H1 (cell line): ENCODE measurements around the gene CHST3. TPM values are rescaled to one million over a fixed set of nuclear protein-coding genes. Genes with fewer than 3 reads are reported as not detected.

Experiments used
- CTCF ChIA-PET: fragments of 300-600 bp; sonication (Branson Sonifier 250); formaldehyde crosslinking; loops from one replicate; lab custom pipeline; 2021; ENCODE audit not compliant: partially characterized antibody; lab: Charles Lee
- POLR2A ChIA-PET: fragments of 300-600 bp; sonication (Branson Sonifier 250); formaldehyde crosslinking; loops from one replicate; lab custom pipeline; 2021; ENCODE audit warnings: inconsistent platforms; ENCODE audit not compliant: partially characterized antibody; lab: Charles Lee
- DNase-seq, 2 experiments: peaks; one replicate each; pipeline versions ENCODE4 v3.0.0 to v3.0.0-alpha.2; 2010 to 2022; ENCODE audit warnings: low spot score in 2 of 2, low read depth in 1 of 2, mixed read lengths in 1 of 2
- FAIRE-seq: peaks from 2 replicates; lab custom pipeline; 2011; peaks lifted over from hg19 to GRCh38; lab: Jason Lieb, UNC
- H2AFZ ChIP-seq: 2 replicates; pipeline ENCODE4 v1.8.1; 2012; ENCODE audit warnings: low read length, inconsistent platforms
- H2AK5ac ChIP-seq: 2 replicates; pipeline ENCODE4 v1.6.1; 2013; ENCODE audit warnings: low read depth, low read length
- H2BK120ac ChIP-seq: replicated peaks from 2 replicates; pipeline ENCODE3; 2013; ENCODE audit warnings: low read depth, low read length, inconsistent platforms
- H2BK12ac ChIP-seq: 2 replicates; pipeline ENCODE4 v1.6.1; 2013; ENCODE audit warnings: low read depth, low read length
- H2BK15ac ChIP-seq: 2 replicates; pipeline ENCODE4 v1.6.1; 2013; ENCODE audit warnings: low read length
- H2BK20ac ChIP-seq: 2 replicates; pipeline ENCODE4 v1.6.1; 2013; ENCODE audit warnings: low read length
- H2BK5ac ChIP-seq: 2 replicates; pipeline ENCODE4 v1.6.1; 2013; ENCODE audit warnings: low read depth, low read length
- H3K14ac ChIP-seq: 2 replicates; pipeline ENCODE4 v1.6.1; 2013; ENCODE audit warnings: inconsistent platforms; ENCODE audit not compliant: insufficient read length
- H3K18ac ChIP-seq: 2 replicates; pipeline ENCODE4 v1.6.1; 2013; ENCODE audit warnings: low read length; ENCODE audit errors: extremely low read depth
- H3K23ac ChIP-seq: 2 replicates; pipeline ENCODE4 v1.6.1; 2013; ENCODE audit warnings: inconsistent platforms; ENCODE audit not compliant: insufficient read length
- H3K23me2 ChIP-seq: 2 replicates; pipeline ENCODE4 v1.6.1; 2013; ENCODE audit warnings: low read depth, low read length
- H3K27ac ChIP-seq: 2 replicates; pipeline ENCODE4 v1.6.1; 2011; ENCODE audit warnings: low read depth, low read length, inconsistent platforms
- H3K27me3 ChIP-seq, 4 experiments: replicated peaks in 1 of 4; 1 replicate in 1 of 4; 2 replicates in 3 of 4; pipeline versions ENCODE4 v1.6.1 to v1.8.1; 2011 to 2013; ENCODE audit warnings: low read length in 3 of 4, mild to moderate bottlenecking in 3 of 4, inconsistent platforms in 2 of 4, mixed read lengths in 2 of 4, moderate library complexity in 1 of 4; ENCODE audit not compliant: control insufficient read depth in 3 of 4, insufficient read depth in 3 of 4; ENCODE audit errors: extremely low read depth in 1 of 4
- H3K36me3 ChIP-seq, 4 experiments: 2 replicates each; pipeline versions ENCODE4 v1.6.1 to v1.8.1; 2011 to 2013; ENCODE audit warnings: mild to moderate bottlenecking in 4 of 4, low read length in 3 of 4, moderate library complexity in 2 of 4, control low read depth in 1 of 4, inconsistent platforms in 1 of 4; ENCODE audit not compliant: insufficient read depth in 4 of 4, control insufficient read depth in 2 of 4
- H3K4ac ChIP-seq: replicated peaks from 2 replicates; pipeline ENCODE3; 2013; ENCODE audit warnings: low read length, low read depth, mixed read lengths, inconsistent platforms; ENCODE audit not compliant: insufficient read length
- H3K4me1 ChIP-seq, 4 experiments: replicated peaks in 1 of 4; 1 replicate in 1 of 4; 2 replicates in 3 of 4; pipeline versions ENCODE4 v1.6.1 to v1.8.1; 2011 to 2013; ENCODE audit warnings: low read length in 3 of 4, inconsistent platforms in 2 of 4, mixed read lengths in 1 of 4; ENCODE audit not compliant: insufficient read depth in 4 of 4, control insufficient read depth in 3 of 4
- H3K4me2 ChIP-seq, 2 experiments: 2 replicates each; pipeline versions ENCODE4 v1.6.1 to v1.8.1; 2011 to 2013; ENCODE audit warnings: low read depth in 2 of 2, low read length in 2 of 2, control low read depth in 1 of 2, inconsistent platforms in 1 of 2, mild to moderate bottlenecking in 1 of 2; ENCODE audit not compliant: insufficient read depth in 1 of 2
- H3K4me3 ChIP-seq, 4 experiments: fragments of 200-600, 300-600 bp in 1 of 4; sonication (generic), shearing (Covaris generic), sonication (Bioruptor Twin) in 1 of 4; 2 replicates each; pipeline versions ENCODE4 v1.5.1 to v1.8.1; 2011 to 2016; ENCODE audit warnings: low read length in 4 of 4, low read depth in 3 of 4, control low read depth in 2 of 4, inconsistent platforms in 2 of 4, mild to moderate bottlenecking in 2 of 4, mixed read lengths in 1 of 4, moderate library complexity in 1 of 4; ENCODE audit not compliant: insufficient read depth in 2 of 4; ENCODE audit errors: extremely low read depth in 1 of 4
- H3K56ac ChIP-seq: replicated peaks from 2 replicates; pipeline ENCODE3; 2013; ENCODE audit warnings: low read depth, mild to moderate bottlenecking, mixed read lengths, low read length, inconsistent platforms; ENCODE audit not compliant: insufficient read length
- H3K79me1 ChIP-seq: 2 replicates; pipeline ENCODE4 v1.6.1; 2013; ENCODE audit warnings: low read depth, low read length, control low read depth
- H3K79me2 ChIP-seq, 2 experiments: 2 replicates each; pipeline versions ENCODE4 v1.6.1 to v1.8.1; 2012 to 2013; ENCODE audit warnings: low read length in 2 of 2, mild to moderate bottlenecking in 2 of 2, inconsistent platforms in 1 of 2; ENCODE audit not compliant: insufficient read depth in 2 of 2, control insufficient read depth in 1 of 2
- H3K9ac ChIP-seq, 4 experiments: replicated peaks in 1 of 4; 1 replicate in 1 of 4; 2 replicates in 3 of 4; pipeline versions ENCODE4 v1.6.1 to v1.8.1; 2011 to 2013; ENCODE audit warnings: low read depth in 3 of 4, low read length in 3 of 4, control low read depth in 2 of 4, mild to moderate bottlenecking in 2 of 4, moderate library complexity in 2 of 4, inconsistent platforms in 1 of 4; ENCODE audit errors: extremely low read depth in 1 of 4
- H3K9me3 ChIP-seq, 2 experiments: 2 replicates each; pipeline versions ENCODE4 v1.6.1 to v1.8.1; 2012 to 2013; ENCODE audit warnings: mild to moderate bottlenecking in 2 of 2, moderate library complexity in 2 of 2, control low read depth in 1 of 2, inconsistent platforms in 1 of 2, low read depth in 1 of 2, low read length in 1 of 2, mixed read lengths in 1 of 2; ENCODE audit not compliant: insufficient read depth in 2 of 2
- H4K20me1 ChIP-seq, 2 experiments: replicated peaks in 1 of 2; 2 replicates each; pipeline versions ENCODE3 to v1.8.1; 2011 to 2013; ENCODE audit warnings: inconsistent platforms in 2 of 2, low read length in 2 of 2, mild to moderate bottlenecking in 1 of 2; ENCODE audit not compliant: insufficient read depth in 2 of 2, control insufficient read depth in 1 of 2
- H4K5ac ChIP-seq: 2 replicates; pipeline ENCODE4 v1.6.1; 2013; ENCODE audit warnings: low read length, low read depth, mixed read lengths, inconsistent platforms; ENCODE audit not compliant: insufficient read length
- H4K8ac ChIP-seq: 2 replicates; pipeline ENCODE4 v1.8.0; 2013; ENCODE audit warnings: mild to moderate bottlenecking, moderate library complexity, low read length, inconsistent platforms; ENCODE audit not compliant: insufficient read depth; ENCODE audit errors: extremely low read depth
- H4K91ac ChIP-seq: replicated peaks from 2 replicates; pipeline ENCODE3; 2013; ENCODE audit warnings: low read length, mixed read lengths, inconsistent platforms; ENCODE audit not compliant: insufficient read length
- ASH2L ChIP-seq: fragments of 200-600, 300-600 bp; sonication (generic); IDR thresholded peaks from one replicate; pipeline ENCODE4 v1.7.1; 2017; ENCODE audit warnings: low read length
- BACH1 ChIP-seq: IDR thresholded peaks from 2 replicates; pipeline ENCODE4 v1.6.1; 2012; ENCODE audit warnings: low read length, improper control_type of control experiment
- BRCA1 ChIP-seq: IDR thresholded peaks from 2 replicates; pipeline ENCODE4 v1.6.1; 2012; ENCODE audit warnings: low read depth, low read length, improper control_type of control experiment
- CBX5 ChIP-seq: fragments of 300-800, 300-1000 bp; sonication (generic); IDR thresholded peaks from 2 replicates; pipeline ENCODE4 v1.7.1; 2016; ENCODE audit warnings: antibody characterized with exemption, low read length, low read depth
- CHD2 ChIP-seq: IDR thresholded peaks from 2 replicates; pipeline ENCODE4 v1.6.1; 2012; ENCODE audit warnings: low read length, improper control_type of control experiment
- EP300 ChIP-seq, 2 experiments: IDR thresholded peaks; 1 replicate in 1 of 2; 2 replicates in 1 of 2; pipeline ENCODE4 v1.6.1; 2011 to 2012; ENCODE audit warnings: low read depth in 2 of 2, low read length in 2 of 2, mild to moderate bottlenecking in 2 of 2, borderline replicate concordance in 1 of 2, inconsistent platforms in 1 of 2, moderate library complexity in 1 of 2
- HDAC2 ChIP-seq, 2 experiments: fragments of 300-600 bp in 1 of 2; sonication (generic) in 1 of 2; IDR thresholded peaks; 2 replicates each; pipeline ENCODE4 v1.6.1; 2011 to 2012; ENCODE audit warnings: low read depth in 2 of 2, low read length in 2 of 2, mild to moderate bottlenecking in 2 of 2, moderate library complexity in 2 of 2, borderline replicate concordance in 1 of 2, inconsistent platforms in 1 of 2
- HDAC6 ChIP-seq: IDR thresholded peaks from one replicate; pipeline ENCODE4 v1.7.1; 2012; ENCODE audit warnings: low read depth, mild to moderate bottlenecking, inconsistent platforms, low read length, moderate library complexity
- JUN ChIP-seq: IDR thresholded peaks from 2 replicates; pipeline ENCODE4 v1.6.1; 2011; ENCODE audit warnings: low read depth, mild to moderate bottlenecking, improper control_type of control experiment, low read length
- POLR2A ChIP-seq, 2 experiments: IDR thresholded peaks; 1 replicate in 1 of 2; 2 replicates in 1 of 2; pipeline ENCODE4 v1.6.1; 2011; ENCODE audit warnings: low read depth in 2 of 2, low read length in 2 of 2, mild to moderate bottlenecking in 2 of 2; ENCODE audit errors: control extremely low read depth in 1 of 2
- RNF2 ChIP-seq: fragments of 200-900, 300-1000 bp; sonication (generic); IDR thresholded peaks from 2 replicates; pipeline ENCODE4 v1.7.1; 2016; ENCODE audit warnings: borderline replicate concordance, low read depth, mild to moderate bottlenecking, antibody characterized with exemption, low read length; ENCODE audit not compliant: poor library complexity, severe bottlenecking; ENCODE audit errors: missing control alignments
- SIN3A ChIP-seq, 2 experiments: IDR thresholded peaks in 1 of 2; conservative IDR thresholded peaks in 1 of 2; 2 replicates each; pipeline ENCODE4 v1.6.1; 2011 to 2012; ENCODE audit warnings: low read length in 2 of 2, improper control_type of control experiment in 1 of 2, low read depth in 1 of 2, mild to moderate bottlenecking in 1 of 2
- SIX5 ChIP-seq: IDR thresholded peaks from 2 replicates; pipeline ENCODE4 v1.6.1; 2011; ENCODE audit warnings: mild to moderate bottlenecking, low read depth, low read length
- SRF ChIP-seq: IDR thresholded peaks from 2 replicates; pipeline ENCODE4 v1.6.1; 2011; ENCODE audit warnings: mild to moderate bottlenecking, low read depth, low read length, moderate library complexity
- TAF1 ChIP-seq: IDR thresholded peaks from 2 replicates; pipeline ENCODE4 v1.6.1; 2011; ENCODE audit warnings: mild to moderate bottlenecking, low read depth, low read length
- TAF7 ChIP-seq: optimal IDR thresholded peaks from 2 replicates; pipeline ENCODE3; 2011; ENCODE audit warnings: low read depth, mild to moderate bottlenecking, inconsistent platforms, low read length, moderate library complexity, borderline replicate concordance
- polyA plus RNA-seq, 7 experiments: library from polyadenylated mRNA; depleted of rRNA in 3 of 7; stranded (reverse) in 5 of 7; unstranded in 2 of 7; fragments of >200 nt in 5 of 7; fragments of 200-250 nt in 2 of 7; gene quantifications; 1 replicate in 5 of 7; 2 replicates in 1 of 7; 4 replicates in 1 of 7; pipeline versions ENCODE4 v1.2.1 to v1.2.3, GENCODE V29; 2011 to 2013; ENCODE audit warnings: missing spikeins in 2 of 7, mixed read lengths in 2 of 7
- total RNA-seq: library from RNA; stranded (reverse); fragmentation: NEBNext Ultra II Directional; extraction: Animal tissue kit (Norgen Biotek cat#: 25700); gene quantifications from 2 replicates; pipeline ENCODE4 v1.2.1, GENCODE V29; 2021

The CHST3 gene
- total and polyA plus RNA-seq, 2 of the 8 experiments (the other 6 are each of a cell fraction or from before 2014, with no cell fraction given): 2.0 to 5.8 TPM

- Histone ChIP-seq H4K5ac (no peak overlapping the region), H3K9me3 (peaks cover 0 to 8% of the 10 kb centered on the region in 2 experiments; a peak in 1 of 4 replicates), H2AK5ac (no peak overlapping the region), H3K27me3 (no peaks in the 10 kb centered on the region), H3K18ac (no peak overlapping the region), H3K4ac (no peak overlapping the region), H3K23ac (no peak overlapping the region), H2BK15ac (no peak overlapping the region), H2BK20ac (no peak overlapping the region), H2AFZ (no peak overlapping the region), H3K36me3 (no peaks in the 10 kb centered on the region), H3K56ac (no peak overlapping the region), H4K8ac (no peak overlapping the region), H3K4me3 (no peak overlapping the region), H3K79me2 (no peaks in the 10 kb centered on the region), H4K20me1 (no peaks in the 10 kb centered on the region), H2BK120ac (no peak overlapping the region), H2BK12ac (no peak overlapping the region), H3K4me1 (no peaks in the 10 kb centered on the region), H4K91ac (no peak overlapping the region), H2BK5ac (no peak overlapping the region), H3K4me2 (no peak overlapping the region), H3K79me1 (no peaks in the 10 kb centered on the region), H3K9ac (no peak overlapping the region), H3K23me2 (0 out of 2 replicates have a peak, but pooled peaks cover 2% of the 10 kb centered on the region), H3K27ac (no peak overlapping the region), H3K14ac (no peak overlapping the region)
- FAIRE-seq (no peak), DNase-seq (no peak)
- ChIA-PET POLR2A (no interaction called here), CTCF (interaction anchor here (0.7 to 1.6 kb wide), 9 partner anchors 9 to 143 kb away, joined by 3 to 13 read pairs (median 4); no protein-coding TSS in a partner anchor)
- TF ChIP-seq SIX5: no peak
- TF ChIP-seq CHD2: no peak
- TF ChIP-seq EP300 (IDR thresholded peaks at IDR 0.05; ENCODE audit: borderline replicate concordance in 1 of 2, low read depth in 2 of 2, low read length in 2 of 2): no peak
- no peak for TF ChIP-seq RNF2
- TF ChIP-seq SIN3A (conservative IDR thresholded peaks at IDR 0.05 in 1 of 2, IDR thresholded peaks at IDR 0.05 in 1 of 2; ENCODE audit: low read depth in 1 of 2, low read length in 2 of 2): no peak
- no peak for TF ChIP-seq ASH2L
- no peak for TF ChIP-seq HDAC2 (IDR thresholded peaks at IDR 0.05; ENCODE audit: borderline replicate concordance in 1 of 2, low read depth in 2 of 2, low read length in 2 of 2)
- no peak for TF ChIP-seq BACH1
- no peak for TF ChIP-seq BRCA1
- TF ChIP-seq TAF1: no peak
- TF ChIP-seq SRF: no peak
- no peak for TF ChIP-seq POLR2A (IDR thresholded peaks at IDR 0.05; ENCODE audit: control extremely low read depth in 1 of 2, low read depth in 2 of 2, low read length in 2 of 2)
- no peak for TF ChIP-seq JUN
- TF ChIP-seq HDAC6: no peak
- TF ChIP-seq TAF7: no peak
- no peak for TF ChIP-seq CBX5
Measured at GRCh38 chr10:71916827-71917226, 47.4 kb upstream of the CHST3 start.
